Measurements from ENCODE around the gene B3GNT5.

- TF ChIP-seq CTCF (IDR thresholded peaks at IDR 0.05) (no peak), POLR2A (IDR thresholded peaks at IDR 0.05) (no peak), POLR2AphosphoS5 (IDR thresholded peaks at IDR 0.05; ENCODE audit: insufficient read depth in 1 of 2, low read depth in 1 of 2) (no peak)
These were observed 37.2 kb downstream of the B3GNT5 start for GRCh38 chr3:183290216-183290615.
